GM12865 (cell line): ENCODE data around the gene UGP2.
"Not testable (repeated sequence)": the region's sequence is repeated elsewhere in the genome, so short reads cannot be mapped to it uniquely, and the experiment has no call there.

Source experiments
- DNase-seq: peaks from one replicate; pipeline ENCODE4 v3.0.0; 2010; ENCODE audit warnings: low read depth
- H3K4me3 ChIP-seq: 2 replicates; pipeline ENCODE4 v1.5.1; 2011; ENCODE audit warnings: mild to moderate bottlenecking, low read depth, low read length, control low read depth
- CTCF ChIP-seq: IDR thresholded peaks from 2 replicates; pipeline ENCODE4 v1.5.1; 2011; ENCODE audit warnings: low read length, control low read depth, low read depth, inconsistent platforms; ENCODE audit not compliant: insufficient read depth; ENCODE audit errors: missing control alignments

Gene UGP2

GRCh38 chr2:63811063-63811462 lies 30.6 kb upstream of the UGP2 start:
- no peak for DNase-seq
- H3K4me3 ChIP-seq: no peak overlapping the region

GRCh38 chr2:63811870-63812269 lies 29.8 kb upstream of the UGP2 start:
- not testable (repeated sequence) for H3K4me3 ChIP-seq, DNase-seq

More at GRCh38 chr2:63811063-63811462, 30.6 kb upstream of the UGP2 start:
- TF ChIP-seq CTCF: no peak

- H3K4me3 ChIP-seq: no peak overlapping the region
- TF ChIP-seq CTCF: no peak
- DNase-seq: no peak
Observed at GRCh38 chr2:63814114-63814513, 27.6 kb upstream of the UGP2 start.

GRCh38 chr2:63817382-63817781 lies 24.3 kb upstream of the UGP2 start:
- H3K4me3 ChIP-seq: no peak overlapping the region
- no peak for DNase-seq
- no peak for TF ChIP-seq CTCF

- H3K4me3 ChIP-seq: no peak overlapping the region
- no peak for DNase-seq
- TF ChIP-seq CTCF: no peak
Observed at GRCh38 chr2:63818271-63818670, 23.4 kb upstream of the UGP2 start.

GRCh38 chr2:63819256-63819655 lies 22.4 kb upstream of the UGP2 start:
- no peak for DNase-seq
- H3K4me3 ChIP-seq: no peak overlapping the region
- no peak for TF ChIP-seq CTCF

GRCh38 chr2:63819765-63820717 lies 21.7 kb upstream of the UGP2 start:
- no peak overlapping the region for H3K4me3 ChIP-seq
- no peak for TF ChIP-seq CTCF
- DNase-seq: no peak
